Activated T-helper 1 cell treated with Interleukin-2 at 50 U/mL for 16 hours (primary cell): ENCODE measurements around the gene CEP120.

Experiments
- DNase-seq: peaks from one replicate; pipeline ENCODE4 v3.0.0-alpha.2; 2020; ENCODE audit warnings: low read depth

The CEP120 gene

GRCh38 chr5:123298335-123299030 is 124.7 kb downstream of the CEP120 start:
- DNase-seq = no peak

- DNase-seq = no peak
Measured at GRCh38 chr5:123297866-123298265, 125.3 kb downstream of the CEP120 start.

GRCh38 chr5:123297198-123297831 is 125.9 kb downstream of the CEP120 start:
- DNase-seq = no peak
